CD4-positive, alpha-beta T cell (primary cell): ENCODE results near the gene ADA. TPM values are rescaled to one million over a fixed set of nuclear protein-coding genes. Genes with fewer than 3 reads are reported as not detected.

Source experiments
- ATAC-seq: fragments of 200-7000 bp; cut with Tn5 transposase; one replicate; pipeline ENCODE4 v1.10.0; 2022; ENCODE audit warnings: mild to moderate bottlenecking; ENCODE audit not compliant: poor library complexity
- CTCF ChIA-PET: fragments of 350-600 bp; sonication (Branson Sonifier 250); formaldehyde crosslinking; loops from one replicate; lab custom pipeline; 2021; ENCODE audit warnings: antibody characterized with exemption, inconsistent platforms; lab: Charles Lee
- POLR2A ChIA-PET: fragments of 350-600 bp; sonication (Branson Sonifier 250); formaldehyde crosslinking; loops from one replicate; lab custom pipeline; 2021; ENCODE audit warnings: antibody characterized with exemption, inconsistent platforms; lab: Charles Lee
- DNase-seq, 14 experiments: peaks; one replicate each; pipeline ENCODE4 v3.0.0-alpha.2; 2013 to 2020; ENCODE audit warnings: mixed read lengths in 2 of 14
- H3K27ac ChIP-seq, 2 donors: one replicate each; pipeline versions ENCODE4 v1.5.1 to v1.7.0; 2013; ENCODE audit warnings: low read length in 2 of 2, low read depth in 1 of 2, mild to moderate bottlenecking in 1 of 2
- H3K27me3 ChIP-seq, 2 experiments: 1 replicate in 1 of 2; 2 replicates in 1 of 2; pipeline versions ENCODE4 v1.6.1 to v1.7.0; 2013; ENCODE audit warnings: low read length in 2 of 2, control low read depth in 1 of 2, mild to moderate bottlenecking in 1 of 2, moderate library complexity in 1 of 2; ENCODE audit not compliant: insufficient read depth in 2 of 2, control insufficient read depth in 1 of 2
- H3K36me3 ChIP-seq: one replicate; pipeline ENCODE4 v1.6.1; 2013; ENCODE audit warnings: low read length, control low read depth; ENCODE audit not compliant: insufficient read depth
- H3K4me1 ChIP-seq: one replicate; pipeline ENCODE4 v1.6.1; 2013; ENCODE audit warnings: low read length, control low read depth; ENCODE audit not compliant: insufficient read depth
- H3K4me3 ChIP-seq: one replicate; pipeline ENCODE4 v1.5.1; 2013; ENCODE audit warnings: mild to moderate bottlenecking, low read length, moderate library complexity
- H3K9me3 ChIP-seq, 2 experiments: 1 replicate in 1 of 2; 2 replicates in 1 of 2; pipeline versions ENCODE4 v1.6.1 to v1.7.0; 2013; ENCODE audit warnings: low read length in 2 of 2, mild to moderate bottlenecking in 2 of 2, control low read depth in 1 of 2, moderate library complexity in 1 of 2; ENCODE audit not compliant: control insufficient read depth in 1 of 2, insufficient read depth in 1 of 2
- H3K27ac Mint-ChIP-seq: one replicate; pipeline ENCODE4 v1.8.0; 2020; ENCODE audit warnings: mixed read lengths
- H3K27me3 Mint-ChIP-seq: one replicate; pipeline ENCODE4 v1.8.0; 2021; ENCODE audit warnings: mixed read lengths
- H3K36me3 Mint-ChIP-seq: one replicate; pipeline ENCODE4 v1.8.0; 2021; ENCODE audit warnings: low read depth, mixed read lengths
- H3K4me1 Mint-ChIP-seq: one replicate; pipeline ENCODE4 v1.8.0; 2021; ENCODE audit warnings: low read depth, mixed read lengths
- H3K4me3 Mint-ChIP-seq: one replicate; pipeline ENCODE4 v1.8.0; 2020; ENCODE audit warnings: mild to moderate bottlenecking, mixed read lengths
- H3K9me3 Mint-ChIP-seq: one replicate; pipeline ENCODE4 v1.8.0; 2020; ENCODE audit warnings: mixed read lengths
- intact Hi-C, 2 experiments: fragments of 100-400 bp; cut with DNase I in 1 of 2; cut with micrococcal nuclease in 1 of 2; formaldehyde crosslinking; loops; one replicate each; pipeline versions ENCODE4 v1.15.1 to v1.9.0; 2023 to 2025; cut with DNase I, micrococcal nuclease
- total RNA-seq, 174 experiments: library from RNA in 2 of 174; stranded (reverse) in 2 of 174; gene quantifications; one replicate each; pipeline ENCODE4 v1.2.3 and lab custom pipeline; 2021 to 2026
- TF ChIP-seq, protein P1 (sequence below): fragments of 200-600 bp; IDR thresholded peaks from one replicate; pipeline ENCODE4 v1.8.0; 2022; ENCODE audit warnings: antibody characterized with exemption, mild to moderate bottlenecking

The ADA gene
- total RNA-seq, 2 experiments from 2014 or later = 31.7 to 32.8 TPM

DNA sequence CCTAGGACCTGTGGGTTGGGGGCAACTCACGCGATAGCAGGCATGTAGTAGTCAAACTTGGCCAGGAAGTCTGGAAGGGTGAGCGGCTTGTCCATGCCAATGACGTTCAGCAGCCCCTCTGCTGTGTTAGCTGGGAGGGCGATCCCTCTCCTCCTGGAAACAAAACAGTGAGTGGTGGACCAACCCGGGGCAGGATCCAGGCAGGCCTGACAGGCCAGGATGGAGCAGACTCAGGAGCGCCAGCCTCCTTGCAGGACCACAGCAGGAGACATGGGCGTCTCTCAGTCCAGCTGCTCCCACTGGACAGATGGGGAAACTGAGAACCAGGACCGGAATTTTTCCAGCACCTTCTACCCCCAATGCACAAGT lies 22.5 kb downstream of the ADA start:
- Mint-ChIP-seq H3K4me3 (no peak overlapping the region), H3K36me3 (peaks cover 86% of the 10 kb centered on the region), H3K27ac (no peak overlapping the region), H3K9me3 (no peaks in the 10 kb centered on the region), H3K27me3 (no peaks in the 10 kb centered on the region), H3K4me1 (no peaks in the 10 kb centered on the region)
- ATAC-seq (no peak), DNase-seq (no peak)
- TF ChIP-seq, protein P1, sequence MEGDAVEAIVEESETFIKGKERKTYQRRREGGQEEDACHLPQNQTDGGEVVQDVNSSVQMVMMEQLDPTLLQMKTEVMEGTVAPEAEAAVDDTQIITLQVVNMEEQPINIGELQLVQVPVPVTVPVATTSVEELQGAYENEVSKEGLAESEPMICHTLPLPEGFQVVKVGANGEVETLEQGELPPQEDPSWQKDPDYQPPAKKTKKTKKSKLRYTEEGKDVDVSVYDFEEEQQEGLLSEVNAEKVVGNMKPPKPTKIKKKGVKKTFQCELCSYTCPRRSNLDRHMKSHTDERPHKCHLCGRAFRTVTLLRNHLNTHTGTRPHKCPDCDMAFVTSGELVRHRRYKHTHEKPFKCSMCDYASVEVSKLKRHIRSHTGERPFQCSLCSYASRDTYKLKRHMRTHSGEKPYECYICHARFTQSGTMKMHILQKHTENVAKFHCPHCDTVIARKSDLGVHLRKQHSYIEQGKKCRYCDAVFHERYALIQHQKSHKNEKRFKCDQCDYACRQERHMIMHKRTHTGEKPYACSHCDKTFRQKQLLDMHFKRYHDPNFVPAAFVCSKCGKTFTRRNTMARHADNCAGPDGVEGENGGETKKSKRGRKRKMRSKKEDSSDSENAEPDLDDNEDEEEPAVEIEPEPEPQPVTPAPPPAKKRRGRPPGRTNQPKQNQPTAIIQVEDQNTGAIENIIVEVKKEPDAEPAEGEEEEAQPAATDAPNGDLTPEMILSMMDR = no peak
- ChIA-PET POLR2A (no interaction called here), CTCF (no interaction called here)
- intact Hi-C loops = no loop called here
- Histone ChIP-seq H3K27me3 (no peaks in the 10 kb centered on the region), H3K4me1 (no peaks in the 10 kb centered on the region), H3K9me3 (peaks cover 0 to 3% of the 10 kb centered on the region in 2 experiments), H3K36me3 (peaks cover 63% of the 10 kb centered on the region), H3K27ac (no peak overlapping the region), H3K4me3 (no peak overlapping the region)

DNA sequence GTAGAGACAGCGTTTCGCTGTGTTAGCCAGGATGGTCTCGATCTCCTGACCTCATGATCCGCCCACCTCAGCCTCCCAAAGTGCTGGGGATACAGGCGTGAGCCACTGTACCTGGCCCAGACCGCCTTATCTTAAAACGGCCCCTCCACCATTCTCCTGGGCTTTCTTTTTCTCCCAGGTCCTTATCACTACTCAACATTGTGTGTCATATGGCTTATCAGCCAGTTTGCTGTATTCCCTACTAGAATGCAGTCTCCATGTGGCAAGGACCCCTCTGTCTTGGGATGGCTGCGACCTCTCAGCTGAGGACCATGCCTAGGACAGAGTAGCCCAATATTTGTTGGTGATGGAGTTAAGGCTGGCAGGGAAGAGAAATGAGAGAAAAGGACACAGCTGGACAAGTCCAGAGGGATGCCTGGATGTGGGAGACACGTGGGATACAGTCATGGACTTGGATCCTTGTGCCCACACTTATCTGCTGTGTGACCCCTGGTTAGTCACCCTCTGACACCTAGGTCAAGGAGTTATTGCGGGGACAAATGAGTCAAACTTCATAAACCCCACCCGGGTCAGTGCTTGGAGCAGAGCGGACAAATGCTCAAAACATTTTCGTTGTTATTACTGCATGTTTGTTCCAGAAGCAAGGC lies 24.0 kb downstream of the ADA start:
- Histone ChIP-seq H3K4me1 (no peaks in the 10 kb centered on the region), H3K27ac (no peak overlapping the region), H3K36me3 (peaks cover 62% of the 10 kb centered on the region), H3K4me3 (no peak overlapping the region), H3K27me3 (no peaks in the 10 kb centered on the region), H3K9me3 (peaks cover 0 to 17% of the 10 kb centered on the region in 2 experiments)
- intact Hi-C loops = no loop called here
- Mint-ChIP-seq H3K36me3 (peaks cover 87% of the 10 kb centered on the region), H3K27me3 (no peaks in the 10 kb centered on the region), H3K27ac (no peak overlapping the region), H3K4me3 (no peak overlapping the region), H3K9me3 (no peaks in the 10 kb centered on the region), H3K4me1 (no peaks in the 10 kb centered on the region)
- ATAC-seq (no peak), DNase-seq (no peak)
- POLR2A ChIA-PET = no interaction called here
- CTCF ChIA-PET = no interaction called here
- TF ChIP-seq, protein P1 = no peak

DNA sequence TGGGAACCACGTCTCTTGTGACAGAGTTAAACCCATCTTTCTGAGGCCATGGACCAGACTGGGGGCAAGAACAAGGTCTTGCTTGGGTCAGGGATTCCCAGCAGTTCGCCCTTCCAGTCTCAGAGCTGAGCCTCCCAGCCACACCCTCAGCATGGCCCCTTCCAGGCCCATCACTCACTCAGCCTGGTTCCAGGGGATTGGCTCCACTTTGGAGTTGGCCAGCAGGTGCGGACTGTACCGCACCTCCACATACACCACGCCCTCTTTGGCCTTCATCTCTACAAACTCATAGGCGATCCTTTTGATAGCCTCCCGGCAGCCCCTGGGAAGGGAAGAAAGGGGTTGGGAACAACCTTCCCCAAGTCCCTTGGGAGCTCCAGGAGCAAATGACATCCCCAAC lies 25.2 kb downstream of the ADA start:
- H3K4me3 Mint-ChIP-seq = no peak overlapping the region
- H3K36me3 Mint-ChIP-seq = peaks cover 87% of the 10 kb centered on the region
- ATAC-seq (no peak), DNase-seq (no peak)
- ChIA-PET POLR2A (no interaction called here), CTCF (no interaction called here)
- H3K9me3 Mint-ChIP-seq = no peaks in the 10 kb centered on the region
- H3K4me1 Mint-ChIP-seq = peaks cover 5% of the 10 kb centered on the region
- H3K9me3 ChIP-seq = peaks cover 0 to 18% of the 10 kb centered on the region in 2 experiments
- no peaks in the 10 kb centered on the region for H3K4me1 ChIP-seq
- no peaks in the 10 kb centered on the region for H3K27me3 Mint-ChIP-seq
- H3K27me3 ChIP-seq = no peaks in the 10 kb centered on the region
- peaks cover 69% of the 10 kb centered on the region for H3K36me3 ChIP-seq
- intact Hi-C loops = no loop called here
- no peak overlapping the region for H3K27ac ChIP-seq
- no peak overlapping the region for H3K27ac Mint-ChIP-seq
- no peak overlapping the region for H3K4me3 ChIP-seq
- TF ChIP-seq, protein P1 = no peak
